Hepatocyte (in vitro differentiated cells): ENCODE results near the gene FBXL12.

Experiments
- EZH2 ChIP-seq: fragments of 200-600 bp; sonication (generic); IDR thresholded peaks from 2 replicates; pipeline ENCODE4 v1.6.1; 2016; ENCODE audit warnings: antibody characterized with exemption, mild to moderate bottlenecking, borderline replicate concordance
- TF ChIP-seq, protein P1 (sequence below): fragments of 200-600 bp; sonication (generic); IDR thresholded peaks from 2 replicates; pipeline ENCODE4 v1.5.1; 2016; ENCODE audit warnings: antibody characterized with exemption, mild to moderate bottlenecking; ENCODE audit not compliant: poor library complexity

DNA sequence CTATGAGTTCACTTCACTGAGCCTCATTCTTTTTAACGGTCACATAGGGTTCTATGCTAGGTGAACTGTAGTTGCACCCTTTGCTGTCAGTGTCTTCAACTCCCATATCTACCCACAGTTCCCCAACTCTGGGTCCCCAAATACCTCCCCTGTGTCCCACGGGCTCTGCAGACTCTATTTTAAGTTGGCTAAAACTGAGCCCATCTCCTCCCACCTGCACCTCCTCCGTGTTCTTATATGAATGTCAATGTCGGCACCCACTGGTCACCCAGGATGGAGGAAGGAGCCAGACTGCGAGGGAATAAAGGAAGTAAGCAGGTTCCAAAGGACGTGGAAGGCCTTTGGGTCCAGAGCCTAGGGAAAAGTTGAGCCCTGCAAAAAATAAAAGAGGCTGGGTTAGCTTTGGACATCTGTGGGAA, 15.4 kb upstream of the FBXL12 start:
- TF ChIP-seq, protein P1, sequence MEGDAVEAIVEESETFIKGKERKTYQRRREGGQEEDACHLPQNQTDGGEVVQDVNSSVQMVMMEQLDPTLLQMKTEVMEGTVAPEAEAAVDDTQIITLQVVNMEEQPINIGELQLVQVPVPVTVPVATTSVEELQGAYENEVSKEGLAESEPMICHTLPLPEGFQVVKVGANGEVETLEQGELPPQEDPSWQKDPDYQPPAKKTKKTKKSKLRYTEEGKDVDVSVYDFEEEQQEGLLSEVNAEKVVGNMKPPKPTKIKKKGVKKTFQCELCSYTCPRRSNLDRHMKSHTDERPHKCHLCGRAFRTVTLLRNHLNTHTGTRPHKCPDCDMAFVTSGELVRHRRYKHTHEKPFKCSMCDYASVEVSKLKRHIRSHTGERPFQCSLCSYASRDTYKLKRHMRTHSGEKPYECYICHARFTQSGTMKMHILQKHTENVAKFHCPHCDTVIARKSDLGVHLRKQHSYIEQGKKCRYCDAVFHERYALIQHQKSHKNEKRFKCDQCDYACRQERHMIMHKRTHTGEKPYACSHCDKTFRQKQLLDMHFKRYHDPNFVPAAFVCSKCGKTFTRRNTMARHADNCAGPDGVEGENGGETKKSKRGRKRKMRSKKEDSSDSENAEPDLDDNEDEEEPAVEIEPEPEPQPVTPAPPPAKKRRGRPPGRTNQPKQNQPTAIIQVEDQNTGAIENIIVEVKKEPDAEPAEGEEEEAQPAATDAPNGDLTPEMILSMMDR, result no peak
- no peak for TF ChIP-seq EZH2
